GM23248 (cell line): ENCODE data around the gene PTGS2.

ENCODE experiments used
- EZH2 ChIP-seq: fragments of 200-600 bp; sonication (generic); IDR thresholded peaks from 2 replicates; pipeline ENCODE4 v1.6.1; 2018; ENCODE audit warnings: antibody characterized with exemption, mild to moderate bottlenecking; ENCODE audit not compliant: insufficient read depth, poor library complexity, severe bottlenecking
- EZH2phosphoT487 ChIP-seq: fragments of 200-600 bp; sonication (generic); IDR thresholded peaks from 2 replicates; pipeline ENCODE4 v1.6.1; 2018; ENCODE audit warnings: antibody characterized with exemption, moderate library complexity, mild to moderate bottlenecking, low read depth; ENCODE audit not compliant: insufficient read depth

DNA sequence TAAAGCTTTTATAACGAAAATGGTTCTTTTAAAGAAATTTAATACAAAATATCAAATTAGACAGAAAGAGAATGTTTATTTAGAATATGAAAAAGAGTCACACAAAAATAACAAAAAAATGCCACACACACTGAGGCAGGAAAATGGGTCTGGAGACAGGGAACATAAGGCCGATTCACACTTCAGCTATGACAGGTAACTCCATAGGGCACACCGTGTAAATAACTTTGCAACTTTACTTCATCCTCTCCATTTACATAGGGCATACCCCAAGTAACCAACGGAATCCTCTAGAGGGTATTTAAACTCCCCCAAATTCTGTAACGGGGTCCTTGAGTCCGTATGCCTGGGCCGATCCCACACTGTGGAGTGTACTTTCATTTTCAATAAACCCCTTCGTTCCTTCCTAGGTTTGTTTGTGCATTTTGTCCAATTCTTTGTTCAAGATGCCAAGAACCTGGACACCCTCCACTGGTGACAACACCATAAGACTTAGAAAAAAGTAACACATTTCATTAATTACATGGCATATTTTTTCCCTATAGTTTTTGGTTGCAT lies 23.1 kb upstream of the PTGS2 start:
- TF ChIP-seq EZH2phosphoT487 (no peak), EZH2 (no peak)
